GM18520 (cell line): ENCODE data around the gene ITPR2.

Experiments used
- ATAC-seq: cut with Tn5 transposase; IDR thresholded peaks from one replicate; pipeline ENCODE4 v1.9.1; 2021; ENCODE audit not compliant: unreplicated experiment

Gene ITPR2

GRCh38 chr12:26711072-26711471 is 121.9 kb downstream of the ITPR2 start:
- ATAC-seq, result no peak

- no peak for ATAC-seq
These were observed 127.1 kb downstream of the ITPR2 start for GRCh38 chr12:26705851-26706250.

- no peak for ATAC-seq
These were observed 128.1 kb downstream of the ITPR2 start for GRCh38 chr12:26704684-26705460.

- ATAC-seq, result no peak
These were observed 128.8 kb downstream of the ITPR2 start for GRCh38 chr12:26704214-26704613.

- no peak for ATAC-seq
These were observed 130.3 kb downstream of the ITPR2 start for GRCh38 chr12:26702741-26703140.

- no peak for ATAC-seq
These were observed 131.3 kb downstream of the ITPR2 start for GRCh38 chr12:26701604-26702215.

GRCh38 chr12:26700430-26700829 is 132.6 kb downstream of the ITPR2 start:
- no peak for ATAC-seq

- no peak for ATAC-seq
These were observed 133.8 kb downstream of the ITPR2 start for GRCh38 chr12:26699237-26699636.

GRCh38 chr12:26698186-26698585 is 134.8 kb downstream of the ITPR2 start:
- ATAC-seq, result no peak

GRCh38 chr12:26697217-26697616 is 135.8 kb downstream of the ITPR2 start:
- ATAC-seq, result no peak

- no peak for ATAC-seq
These were observed 136.3 kb downstream of the ITPR2 start for GRCh38 chr12:26696613-26697092.

- ATAC-seq, result no peak
These were observed 136.9 kb downstream of the ITPR2 start for GRCh38 chr12:26696048-26696612.

- no peak for ATAC-seq
These were observed 138.6 kb downstream of the ITPR2 start for GRCh38 chr12:26694402-26694801.

GRCh38 chr12:26692407-26692806 is 140.6 kb downstream of the ITPR2 start:
- no peak for ATAC-seq

- no peak for ATAC-seq
These were observed 141.6 kb downstream of the ITPR2 start for GRCh38 chr12:26691234-26691970.

GRCh38 chr12:26690601-26691000 is 142.4 kb downstream of the ITPR2 start:
- ATAC-seq, result no peak

GRCh38 chr12:26689281-26689841 is 143.6 kb downstream of the ITPR2 start:
- ATAC-seq, result no peak

GRCh38 chr12:26688344-26688904 is 144.6 kb downstream of the ITPR2 start:
- no peak for ATAC-seq

- ATAC-seq, result no peak
These were observed 146.6 kb downstream of the ITPR2 start for GRCh38 chr12:26686408-26686807.

GRCh38 chr12:26684101-26684500 is 148.9 kb downstream of the ITPR2 start:
- ATAC-seq, result no peak

- no peak for ATAC-seq
These were observed 149.6 kb downstream of the ITPR2 start for GRCh38 chr12:26683443-26683842.
